Endothelial cell (in vitro differentiated cells): ENCODE data around the gene SRSF3. TPM values are rescaled to one million over a fixed set of nuclear protein-coding genes. Genes with fewer than 3 reads are reported as not detected.

Source experiments
- DNase-seq: peaks from one replicate; pipeline ENCODE4 v3.0.0; 2021; ENCODE audit warnings: low spot score
- H3K27ac Mint-ChIP-seq: one replicate; pipeline ENCODE4 v1.8.0; 2021; ENCODE audit warnings: mixed read lengths, inconsistent platforms; ENCODE audit not compliant: unreplicated experiment
- H3K27me3 Mint-ChIP-seq: one replicate; pipeline ENCODE4 v1.8.0; 2021; ENCODE audit warnings: mild to moderate bottlenecking, moderate library complexity, mixed read lengths, inconsistent platforms; ENCODE audit not compliant: unreplicated experiment
- H3K36me3 Mint-ChIP-seq: one replicate; pipeline ENCODE4 v1.8.0; 2021; ENCODE audit warnings: mild to moderate bottlenecking, low read depth, mixed read lengths, inconsistent platforms; ENCODE audit not compliant: unreplicated experiment
- H3K4me1 Mint-ChIP-seq: one replicate; pipeline ENCODE4 v1.8.0; 2021; ENCODE audit warnings: mild to moderate bottlenecking, mixed read lengths, inconsistent platforms; ENCODE audit not compliant: unreplicated experiment
- H3K4me3 Mint-ChIP-seq: one replicate; pipeline ENCODE4 v1.8.0; 2021; ENCODE audit warnings: mild to moderate bottlenecking, mixed read lengths, inconsistent platforms; ENCODE audit not compliant: unreplicated experiment
- H3K9me3 Mint-ChIP-seq: one replicate; pipeline ENCODE4 v1.8.0; 2021; ENCODE audit warnings: mixed read lengths, inconsistent platforms; ENCODE audit not compliant: unreplicated experiment
- total RNA-seq: library from RNA; stranded (reverse); fragmentation: NEBNext Ultra II Directional; extraction: Animal tissue kit (Norgen Biotek cat#: 25700); gene quantifications from one replicate; pipeline ENCODE4 v1.2.1, GENCODE V29; 2021; ENCODE audit not compliant: unreplicated experiment
- TF ChIP-seq, protein P1 (sequence below): fragments of 200-600 bp; sonication (generic); IDR thresholded peaks from one replicate; pipeline ENCODE4 v1.5.0; 2021; ENCODE audit warnings: antibody characterized with exemption; ENCODE audit not compliant: unreplicated experiment

The SRSF3 gene
- total RNA-seq, 1 donor from 2014 or later, result 289 TPM

GRCh38 chr6:36613200-36613995, 19.2 kb downstream of the SRSF3 start:
- no peak for DNase-seq
- TF ChIP-seq, protein P1, sequence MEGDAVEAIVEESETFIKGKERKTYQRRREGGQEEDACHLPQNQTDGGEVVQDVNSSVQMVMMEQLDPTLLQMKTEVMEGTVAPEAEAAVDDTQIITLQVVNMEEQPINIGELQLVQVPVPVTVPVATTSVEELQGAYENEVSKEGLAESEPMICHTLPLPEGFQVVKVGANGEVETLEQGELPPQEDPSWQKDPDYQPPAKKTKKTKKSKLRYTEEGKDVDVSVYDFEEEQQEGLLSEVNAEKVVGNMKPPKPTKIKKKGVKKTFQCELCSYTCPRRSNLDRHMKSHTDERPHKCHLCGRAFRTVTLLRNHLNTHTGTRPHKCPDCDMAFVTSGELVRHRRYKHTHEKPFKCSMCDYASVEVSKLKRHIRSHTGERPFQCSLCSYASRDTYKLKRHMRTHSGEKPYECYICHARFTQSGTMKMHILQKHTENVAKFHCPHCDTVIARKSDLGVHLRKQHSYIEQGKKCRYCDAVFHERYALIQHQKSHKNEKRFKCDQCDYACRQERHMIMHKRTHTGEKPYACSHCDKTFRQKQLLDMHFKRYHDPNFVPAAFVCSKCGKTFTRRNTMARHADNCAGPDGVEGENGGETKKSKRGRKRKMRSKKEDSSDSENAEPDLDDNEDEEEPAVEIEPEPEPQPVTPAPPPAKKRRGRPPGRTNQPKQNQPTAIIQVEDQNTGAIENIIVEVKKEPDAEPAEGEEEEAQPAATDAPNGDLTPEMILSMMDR, result no peak
- H3K9me3 Mint-ChIP-seq, result no peaks in the 10 kb centered on the region
- H3K36me3 Mint-ChIP-seq, result peaks cover 16% of the 10 kb centered on the region
- no peak overlapping the region for H3K27ac Mint-ChIP-seq
- peaks cover 6% of the 10 kb centered on the region for H3K4me1 Mint-ChIP-seq
- peaks cover 4% of the 10 kb centered on the region for H3K27me3 Mint-ChIP-seq
- no peak overlapping the region for H3K4me3 Mint-ChIP-seq

GRCh38 chr6:36615018-36615761, 21.0 kb downstream of the SRSF3 start:
- H3K27me3 Mint-ChIP-seq, result no peaks in the 10 kb centered on the region
- TF ChIP-seq, protein P1, result peak; percentile 84
- peaks cover 4% of the 10 kb centered on the region for H3K36me3 Mint-ChIP-seq
- H3K9me3 Mint-ChIP-seq, result no peaks in the 10 kb centered on the region
- peaks cover 14% of the 10 kb centered on the region for H3K4me1 Mint-ChIP-seq
- no peak overlapping the region for H3K4me3 Mint-ChIP-seq
- peak; percentile 50 for DNase-seq
- H3K27ac Mint-ChIP-seq, result peak overlapping the region; percentile 1

DNA sequence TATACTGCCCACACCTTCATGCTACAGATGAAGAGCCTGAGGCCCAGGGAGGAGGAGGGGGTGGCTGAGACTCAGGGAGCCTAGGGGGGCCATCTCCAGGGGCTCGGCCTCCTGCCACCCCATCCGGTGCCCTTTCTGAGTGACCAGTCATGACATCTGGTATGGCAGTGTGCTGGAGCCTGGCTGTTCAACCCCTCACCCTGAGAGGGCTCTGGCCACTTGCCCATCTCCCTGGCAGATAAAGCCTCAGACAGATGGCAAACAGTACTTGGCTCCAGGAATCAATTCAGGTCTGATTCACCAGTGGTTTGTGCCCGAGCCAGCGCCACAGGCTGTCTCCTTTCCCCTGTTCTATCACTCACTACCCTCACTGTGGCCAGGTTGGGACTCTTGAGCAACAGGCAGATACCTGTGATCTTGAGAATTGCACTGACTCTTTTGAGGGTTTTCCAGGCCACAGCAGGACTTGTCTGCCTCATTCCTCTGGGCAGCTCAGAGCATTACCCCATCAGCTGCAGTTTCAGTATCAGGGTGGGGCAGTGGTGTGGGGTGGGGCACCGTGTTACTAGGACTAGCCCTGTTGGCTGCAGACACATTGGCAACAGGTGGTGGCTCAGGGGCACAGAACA, 22.8 kb downstream of the SRSF3 start:
- Mint-ChIP-seq H3K27ac (no peak overlapping the region), H3K27me3 (no peaks in the 10 kb centered on the region), H3K9me3 (no peaks in the 10 kb centered on the region), H3K4me3 (no peak overlapping the region), H3K4me1 (peaks cover 14% of the 10 kb centered on the region), H3K36me3 (no peaks in the 10 kb centered on the region)
- TF ChIP-seq, protein P1, result no peak
- DNase-seq, result no peak

GRCh38 chr6:36618366-36619355, 24.5 kb downstream of the SRSF3 start:
- Mint-ChIP-seq H3K4me3 (no peak overlapping the region), H3K9me3 (no peaks in the 10 kb centered on the region), H3K27ac (peak overlapping the region; percentile 30), H3K27me3 (no peaks in the 10 kb centered on the region), H3K4me1 (peaks cover 18% of the 10 kb centered on the region), H3K36me3 (no peaks in the 10 kb centered on the region)
- TF ChIP-seq, protein P1, result no peak
- no peak for DNase-seq
